DND-41 (cell line): ENCODE measurements around the gene NFATC3.

Experiments
- CTCF ChIP-seq: IDR thresholded peaks from 2 replicates; pipeline ENCODE4 v1.5.1; 2012; ENCODE audit warnings: borderline replicate concordance, low read length, moderate library complexity, mild to moderate bottlenecking; ENCODE audit not compliant: poor library complexity, severe bottlenecking; ENCODE audit errors: extremely low read depth
- EZH2 ChIP-seq: IDR thresholded peaks from 3 replicates; pipeline ENCODE4 v1.6.1; 2012; ENCODE audit warnings: borderline replicate concordance, low read depth, mild to moderate bottlenecking, moderate library complexity, low read length, inconsistent platforms; ENCODE audit not compliant: severe bottlenecking

GRCh38 chr16:68079376-68079625, 5.9 kb upstream of the NFATC3 start:
- TF ChIP-seq EZH2 (no peak), CTCF (no peak)
